ENCODE results near the gene SOBP.

DNA sequence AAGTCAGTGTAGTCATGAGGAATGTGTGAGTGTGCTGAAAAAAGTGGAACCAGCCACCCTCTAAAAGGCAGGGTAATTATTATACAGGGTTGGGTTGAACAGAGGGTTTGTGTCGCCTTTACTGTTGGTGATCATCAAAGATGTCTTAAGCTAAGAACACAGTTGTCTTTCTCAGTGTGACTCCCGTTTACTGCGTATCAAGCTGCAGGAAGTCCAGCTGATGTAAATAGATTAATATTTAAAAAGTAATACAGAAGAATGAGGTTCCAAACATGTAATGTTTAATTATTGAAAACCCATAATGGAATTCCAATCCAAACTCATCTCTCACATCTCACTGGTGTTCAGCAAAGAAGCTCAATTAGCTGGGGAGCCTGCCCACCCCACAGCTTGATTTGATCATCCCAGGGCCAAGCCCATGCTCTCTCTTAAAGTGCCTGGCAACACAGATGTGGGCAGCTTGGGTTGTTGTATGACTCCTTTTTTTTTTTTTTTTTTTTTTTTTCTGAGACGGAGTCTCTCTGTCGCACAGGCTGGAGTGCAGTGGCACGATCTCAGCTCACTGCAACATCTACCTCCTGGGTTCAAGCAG lies 127.5 kb downstream of the SOBP start:
- TF ChIP-seq, protein P1, sequence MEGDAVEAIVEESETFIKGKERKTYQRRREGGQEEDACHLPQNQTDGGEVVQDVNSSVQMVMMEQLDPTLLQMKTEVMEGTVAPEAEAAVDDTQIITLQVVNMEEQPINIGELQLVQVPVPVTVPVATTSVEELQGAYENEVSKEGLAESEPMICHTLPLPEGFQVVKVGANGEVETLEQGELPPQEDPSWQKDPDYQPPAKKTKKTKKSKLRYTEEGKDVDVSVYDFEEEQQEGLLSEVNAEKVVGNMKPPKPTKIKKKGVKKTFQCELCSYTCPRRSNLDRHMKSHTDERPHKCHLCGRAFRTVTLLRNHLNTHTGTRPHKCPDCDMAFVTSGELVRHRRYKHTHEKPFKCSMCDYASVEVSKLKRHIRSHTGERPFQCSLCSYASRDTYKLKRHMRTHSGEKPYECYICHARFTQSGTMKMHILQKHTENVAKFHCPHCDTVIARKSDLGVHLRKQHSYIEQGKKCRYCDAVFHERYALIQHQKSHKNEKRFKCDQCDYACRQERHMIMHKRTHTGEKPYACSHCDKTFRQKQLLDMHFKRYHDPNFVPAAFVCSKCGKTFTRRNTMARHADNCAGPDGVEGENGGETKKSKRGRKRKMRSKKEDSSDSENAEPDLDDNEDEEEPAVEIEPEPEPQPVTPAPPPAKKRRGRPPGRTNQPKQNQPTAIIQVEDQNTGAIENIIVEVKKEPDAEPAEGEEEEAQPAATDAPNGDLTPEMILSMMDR (IDR thresholded peaks at IDR 0.05) = no peak
- TF ChIP-seq POLR2A (IDR thresholded peaks at IDR 0.05) = no peak

Measured in thyroid gland (tissue), 4 donors.